Natural killer cell (primary cell): ENCODE measurements around the gene CA5B. TPM values are rescaled to one million over a fixed set of nuclear protein-coding genes. Genes with fewer than 3 reads are reported as not detected.

Experiments
- ATAC-seq, 3 donors: fragments of 150-1000 bp in 2 of 3; fragments of 200-7000 bp in 1 of 3; cut with Tn5 transposase; 1 replicate in 1 of 3; 2 replicates in 2 of 3; pipeline ENCODE4 v1.10.0; 2021; ENCODE audit warnings: mild to moderate bottlenecking in 2 of 3, moderate library complexity in 2 of 3
- DNase-seq, 2 donors: peaks; one replicate each; pipeline versions ENCODE4 v3.0.0 to v3.0.0-alpha.2; 2013 to 2021; ENCODE audit warnings: mixed read lengths in 1 of 2
- H3K27ac ChIP-seq: one replicate; pipeline ENCODE4 v1.5.1; 2013; ENCODE audit warnings: mild to moderate bottlenecking, low read length
- H3K27me3 ChIP-seq: one replicate; pipeline ENCODE4 v1.6.1; 2013; ENCODE audit warnings: low read length; ENCODE audit not compliant: control insufficient read depth, insufficient read depth
- H3K36me3 ChIP-seq: one replicate; pipeline ENCODE4 v1.6.1; 2013; ENCODE audit warnings: low read length; ENCODE audit not compliant: control insufficient read depth, insufficient read depth
- H3K4me1 ChIP-seq: one replicate; pipeline ENCODE4 v1.6.1; 2013; ENCODE audit warnings: low read length; ENCODE audit not compliant: control insufficient read depth, insufficient read depth
- H3K4me3 ChIP-seq: one replicate; pipeline ENCODE4 v1.5.1; 2013; ENCODE audit warnings: low read length
- H3K9me3 ChIP-seq: one replicate; pipeline ENCODE4 v1.6.1; 2013; ENCODE audit warnings: low read length; ENCODE audit not compliant: control insufficient read depth, insufficient read depth
- H3K27ac Mint-ChIP-seq, 2 donors: one replicate each; pipeline ENCODE4 v1.8.0; 2022; ENCODE audit warnings: mild to moderate bottlenecking in 2 of 2, mixed read lengths in 2 of 2, moderate library complexity in 1 of 2
- H3K27me3 Mint-ChIP-seq, 2 donors: one replicate each; pipeline ENCODE4 v1.8.0; 2022; ENCODE audit warnings: low read depth in 2 of 2, mixed read lengths in 2 of 2
- H3K36me3 Mint-ChIP-seq: one replicate; pipeline ENCODE4 v1.8.0; 2022; ENCODE audit warnings: mixed read lengths
- H3K4me1 Mint-ChIP-seq, 2 donors: one replicate each; pipeline ENCODE4 v1.8.0; 2022; ENCODE audit warnings: mixed read lengths in 2 of 2
- H3K4me3 Mint-ChIP-seq: one replicate; pipeline ENCODE4 v1.8.0; 2022; ENCODE audit warnings: mild to moderate bottlenecking, moderate library complexity, mixed read lengths
- H3K9me3 Mint-ChIP-seq, 2 donors: one replicate each; pipeline ENCODE4 v1.8.0; 2022; ENCODE audit warnings: mixed read lengths in 2 of 2
- CTCF ChIP-seq: fragments of 200-600 bp; IDR thresholded peaks from one replicate; pipeline ENCODE4 v1.8.0; 2022; ENCODE audit warnings: antibody characterized with exemption
- WGBS: methylation state at CpG from one replicate; pipeline ENCODE4 v1.1.7; 2013; ENCODE audit warnings: missing lambda C conversion rate; ENCODE audit not compliant: insufficient coverage; 5-methylcytosine and 5-hydroxymethylcytosine counted together
- intact Hi-C: fragments of 100-400 bp; cut with micrococcal nuclease; formaldehyde crosslinking; loops from one replicate; pipeline ENCODE4 v1.14.2; 2022
- total RNA-seq, 4 donors: library from RNA; stranded (reverse); fragments of 120-200 nt in 1 of 4; gene quantifications; one replicate each; pipeline versions ENCODE4 v1.2.3 to v1.2.4, GENCODE V29; 2013 to 2022

Gene CA5B
- total RNA-seq, 3 donors from 2014 or later (not counting 1 experiment from before 2014, with no cell fraction given): 56.3 to 111 (median 80.5) TPM

GRCh38 chrX:15718283-15718970, 19.6 kb upstream of the CA5B start:
- no peak overlapping the region for H3K27ac Mint-ChIP-seq
- H3K27me3 Mint-ChIP-seq: no peaks in the 10 kb centered on the region
- H3K4me3 ChIP-seq: no peak overlapping the region
- H3K9me3 Mint-ChIP-seq: no peaks in the 10 kb centered on the region
- peaks cover 5 to 13% of the 10 kb centered on the region in 2 donors for H3K4me1 Mint-ChIP-seq
- H3K27me3 ChIP-seq: no peaks in the 10 kb centered on the region
- peaks cover under 1% of the 10 kb centered on the region for H3K4me1 ChIP-seq
- no peaks in the 10 kb centered on the region for H3K36me3 Mint-ChIP-seq
- intact Hi-C loops: no loop called here
- ATAC-seq (no peak), DNase-seq (no peak)
- no peaks in the 10 kb centered on the region for H3K36me3 ChIP-seq
- no peak overlapping the region for H3K4me3 Mint-ChIP-seq
- H3K27ac ChIP-seq: no peak overlapping the region
- H3K9me3 ChIP-seq: no peaks in the 10 kb centered on the region
- TF ChIP-seq CTCF: no peak
- WGBS: no CpG with 5 or more reads among the region's 9 CpGs

- Histone ChIP-seq H3K36me3 (no peaks in the 10 kb centered on the region), H3K9me3 (no peaks in the 10 kb centered on the region), H3K27me3 (no peaks in the 10 kb centered on the region), H3K4me1 (no peaks in the 10 kb centered on the region), H3K4me3 (no peak overlapping the region), H3K27ac (no peak overlapping the region)
- no CpG with 5 or more reads among the region's 4 CpGs for WGBS
- Mint-ChIP-seq H3K9me3 (no peaks in the 10 kb centered on the region), H3K4me1 (peaks cover 0 to 2% of the 10 kb centered on the region in 2 donors), H3K4me3 (no peak overlapping the region), H3K27me3 (no peaks in the 10 kb centered on the region), H3K36me3 (no peaks in the 10 kb centered on the region), H3K27ac (no peak overlapping the region)
- intact Hi-C loops: no loop called here
- ATAC-seq (no peak), DNase-seq (no peak)
- no peak for TF ChIP-seq CTCF
These were observed 18.6 kb upstream of the CA5B start for GRCh38 chrX:15719324-15719968.

- no peak for ATAC-seq
- H3K9me3 ChIP-seq: no peaks in the 10 kb centered on the region
- Mint-ChIP-seq H3K9me3 (no peaks in the 10 kb centered on the region), H3K27me3 (no peaks in the 10 kb centered on the region), H3K36me3 (no peaks in the 10 kb centered on the region), H3K4me3 (no peak overlapping the region), H3K27ac (no peak overlapping the region), H3K4me1 (no peaks in the 10 kb centered on the region)
- no peaks in the 10 kb centered on the region for H3K27me3 ChIP-seq
- no CpG with 5 or more reads among the region's 1 CpG for WGBS
- intact Hi-C loops: no loop called here
- no peaks in the 10 kb centered on the region for H3K4me1 ChIP-seq
- H3K4me3 ChIP-seq: no peak overlapping the region
- no peak for DNase-seq
- TF ChIP-seq CTCF: no peak
- H3K36me3 ChIP-seq: no peaks in the 10 kb centered on the region
- H3K27ac ChIP-seq: no peak overlapping the region
These were observed 16.2 kb upstream of the CA5B start for GRCh38 chrX:15721911-15722310.
